Large intestine (tissue), 3 donors: Measurements from ENCODE around the gene PKP4. TPM values are rescaled to one million over a fixed set of nuclear protein-coding genes. Genes with fewer than 3 reads are reported as not detected.

ENCODE experiments used
- DNase-seq, 2 donors: peaks; one replicate each; pipeline versions ENCODE4 v3.0.0 to v3.0.0-alpha.2; 2013
- H3K27ac ChIP-seq: one replicate; pipeline ENCODE4 v1.5.1; 2013; ENCODE audit warnings: low read length
- H3K27me3 ChIP-seq: 2 replicates; pipeline ENCODE4 v1.6.1; 2013; ENCODE audit warnings: low read length; ENCODE audit not compliant: control insufficient read depth, insufficient read depth
- H3K36me3 ChIP-seq: 2 replicates; pipeline ENCODE4 v1.6.1; 2013; ENCODE audit warnings: low read length; ENCODE audit not compliant: control insufficient read depth, insufficient read depth
- H3K4me1 ChIP-seq: one replicate; pipeline ENCODE4 v1.6.1; 2013; ENCODE audit warnings: low read length; ENCODE audit not compliant: control insufficient read depth, insufficient read depth
- H3K4me3 ChIP-seq: one replicate; pipeline ENCODE4 v1.5.1; 2013; ENCODE audit warnings: low read length
- H3K9me3 ChIP-seq: one replicate; pipeline ENCODE4 v1.6.1; 2013; ENCODE audit warnings: mild to moderate bottlenecking, low read depth, low read length, moderate library complexity; ENCODE audit not compliant: control insufficient read depth
- WGBS: methylation state at CpG from one replicate; pipeline ENCODE4 v1.1.5; 2013; ENCODE audit warnings: low lambda C conversion rate; ENCODE audit not compliant: insufficient coverage; 5-methylcytosine and 5-hydroxymethylcytosine counted together
- polyA plus RNA-seq: library from polyadenylated mRNA; unstranded; fragments of 120-200 nt; gene quantifications from one replicate; pipeline ENCODE4 v1.2.1, GENCODE V29; 2013

The PKP4 gene
- polyA plus RNA-seq, 1 donor = 56.1 TPM

DNA sequence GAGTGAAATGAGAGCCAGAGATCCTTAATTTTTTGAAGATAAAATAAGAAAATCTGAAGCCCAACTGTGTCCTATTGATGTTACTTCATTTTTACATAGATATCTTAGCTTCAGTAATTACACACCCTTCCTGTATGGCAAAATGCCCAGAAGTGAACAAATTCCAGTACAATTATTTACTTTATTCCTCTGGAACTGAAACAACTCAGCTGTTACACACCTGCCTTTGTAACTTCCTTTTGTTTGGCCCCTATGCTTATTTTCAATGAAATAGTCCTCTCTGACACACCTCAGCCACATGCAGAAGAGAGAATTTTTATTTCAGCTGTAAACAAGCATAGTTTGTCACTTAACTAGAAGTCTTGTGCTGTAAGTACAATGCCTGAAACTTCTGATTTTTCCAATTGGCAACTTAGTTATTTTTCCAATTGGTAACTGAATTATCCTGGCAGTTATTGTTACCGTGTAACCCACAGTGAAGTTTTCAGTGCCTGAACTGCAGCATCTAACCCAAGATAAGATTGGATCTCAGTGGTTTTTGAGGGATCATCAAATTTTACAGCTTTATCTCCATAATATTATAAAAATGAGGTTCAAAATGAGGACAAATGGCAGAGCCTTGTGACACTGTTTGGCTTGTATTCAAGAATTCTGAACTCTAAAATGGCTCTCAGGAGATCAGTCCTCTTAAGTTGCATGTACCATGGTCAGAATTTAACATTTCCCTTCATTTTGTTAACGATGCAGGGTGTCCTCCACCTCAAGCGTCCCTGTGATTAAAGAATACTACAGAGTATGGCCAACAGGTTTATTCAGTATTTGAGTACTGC, 82.6 kb downstream of the PKP4 start:
- peak overlapping the region; percentile 73 for H3K27ac ChIP-seq
- peaks cover 13% of the 10 kb centered on the region for H3K4me1 ChIP-seq
- H3K4me3 ChIP-seq = no peak overlapping the region
- H3K27me3 ChIP-seq = no peaks in the 10 kb centered on the region
- peaks cover 7% of the 10 kb centered on the region for H3K36me3 ChIP-seq
- peak; percentile 67 to 92 for DNase-seq
- WGBS = 100% methylated on average over 1 of the region's 3 CpGs
- no peaks in the 10 kb centered on the region for H3K9me3 ChIP-seq

DNA sequence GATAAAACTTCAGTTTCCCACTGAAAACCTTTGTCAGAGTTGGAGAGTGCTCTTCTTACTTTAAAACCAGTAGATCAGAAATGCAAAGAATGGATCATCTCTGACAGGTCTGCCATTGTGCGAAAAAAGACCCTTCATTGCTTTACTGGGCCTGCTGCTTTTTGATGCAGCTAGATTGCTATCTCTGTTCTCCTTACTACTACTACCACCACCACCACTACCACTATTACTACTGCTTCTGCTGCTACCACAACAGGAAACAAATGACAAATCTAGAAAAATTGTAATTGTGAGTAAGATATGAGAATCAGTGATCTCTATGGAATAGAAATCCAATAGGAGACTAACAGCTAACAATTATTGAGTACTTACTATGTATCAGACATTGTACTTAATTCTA, 85.8 kb downstream of the PKP4 start:
- Histone ChIP-seq H3K36me3 (no peaks in the 10 kb centered on the region), H3K27me3 (no peaks in the 10 kb centered on the region), H3K9me3 (no peaks in the 10 kb centered on the region), H3K4me3 (no peak overlapping the region), H3K4me1 (peaks cover 25% of the 10 kb centered on the region), H3K27ac (no peak overlapping the region)
- 80% methylated on average over 1 of the region's 1 CpG for WGBS
- no peak for DNase-seq

DNA sequence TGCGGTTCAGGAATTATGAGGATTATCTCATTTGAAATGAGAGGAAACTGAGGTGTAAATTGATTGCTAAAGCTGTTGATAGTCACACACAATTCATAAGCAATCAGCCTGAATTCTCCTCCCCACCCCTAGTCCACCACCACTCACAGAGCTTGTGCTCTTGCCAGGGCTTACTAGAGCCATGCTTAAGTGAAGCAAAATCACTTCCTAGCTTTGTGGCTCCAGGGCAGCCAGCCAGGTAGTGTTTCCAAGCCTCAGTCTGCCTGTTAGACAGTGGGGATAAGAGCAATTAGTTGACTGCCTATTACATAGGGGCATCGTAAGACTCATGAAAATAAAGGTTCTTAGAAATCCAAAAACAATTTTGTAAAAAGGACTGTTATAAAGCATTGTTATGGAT, 87.2 kb downstream of the PKP4 start:
- Histone ChIP-seq H3K36me3 (peaks cover 8% of the 10 kb centered on the region), H3K27me3 (no peaks in the 10 kb centered on the region), H3K27ac (no peak overlapping the region), H3K4me3 (no peak overlapping the region), H3K9me3 (no peaks in the 10 kb centered on the region), H3K4me1 (peaks cover 21% of the 10 kb centered on the region)
- 100% methylated on average over 1 of the region's 2 CpGs for WGBS
- DNase-seq = no peak

DNA sequence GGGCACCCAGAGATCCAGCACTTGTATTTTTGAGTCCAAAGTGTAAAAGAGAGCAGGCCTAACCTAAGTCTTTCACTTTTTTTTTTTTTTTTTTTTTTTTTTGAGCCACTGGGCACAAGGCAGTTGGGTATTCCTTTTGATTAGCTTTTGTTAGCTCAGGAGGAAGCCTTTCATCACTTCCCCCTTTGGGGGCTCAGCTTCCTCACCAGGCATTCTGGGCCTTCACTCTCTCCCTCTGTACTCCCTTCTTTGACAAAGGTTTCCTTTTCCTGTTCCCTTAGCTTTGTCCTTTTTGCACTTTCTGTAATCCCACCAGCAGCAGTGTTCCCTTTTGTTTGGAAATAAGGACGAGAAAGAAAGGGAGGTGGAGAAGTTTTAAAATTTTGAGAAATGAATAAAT, 88.2 kb downstream of the PKP4 start:
- 20% methylated on average over 1 of the region's 1 CpG for WGBS
- Histone ChIP-seq H3K9me3 (no peaks in the 10 kb centered on the region), H3K4me3 (no peak overlapping the region), H3K27me3 (no peaks in the 10 kb centered on the region), H3K27ac (no peak overlapping the region), H3K4me1 (peaks cover 13% of the 10 kb centered on the region), H3K36me3 (peaks cover 9% of the 10 kb centered on the region)
- DNase-seq = peak in 1 of 2 donors; percentile 34

DNA sequence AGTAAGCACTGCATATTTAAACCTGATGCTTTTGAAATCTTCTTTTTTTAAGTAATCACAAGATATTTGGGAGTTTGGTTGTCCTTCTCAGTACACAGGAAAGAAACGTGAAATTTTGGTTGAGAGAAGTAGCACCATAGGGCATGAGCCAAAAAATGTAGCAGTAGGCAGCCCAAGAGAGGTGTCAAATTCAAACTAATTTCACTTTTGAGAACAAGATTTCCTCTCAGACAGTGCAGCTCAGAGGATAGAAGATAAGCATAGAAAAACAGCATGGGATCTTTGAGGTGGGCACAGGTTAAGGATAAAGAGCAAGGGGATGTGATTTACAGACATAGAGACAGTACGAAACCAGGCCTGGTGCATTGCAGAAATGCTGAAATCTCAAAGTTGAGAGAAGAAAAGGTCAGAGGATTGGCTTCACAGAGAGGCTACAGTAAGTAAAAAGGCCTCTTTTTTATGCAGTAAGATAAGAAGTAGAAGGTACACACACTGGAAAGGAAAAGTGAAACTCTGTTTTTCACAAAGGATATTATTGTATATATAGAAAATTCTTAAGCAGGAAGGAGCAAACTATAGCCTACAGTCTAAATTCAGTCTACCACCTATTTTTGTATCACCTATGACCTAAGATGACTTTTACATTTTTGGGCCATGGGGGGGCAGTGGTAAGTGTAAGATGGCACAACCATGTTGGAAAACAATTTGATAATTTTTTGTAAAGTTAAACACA, 89.8 kb downstream of the PKP4 start:
- peak in 1 of 2 donors; percentile 61 for DNase-seq
- H3K36me3 ChIP-seq = peaks cover 9% of the 10 kb centered on the region
- H3K27me3 ChIP-seq = no peaks in the 10 kb centered on the region
- no peaks in the 10 kb centered on the region for H3K9me3 ChIP-seq
- WGBS = 20% methylated on average over 1 of the region's 2 CpGs
- no peak overlapping the region for H3K4me3 ChIP-seq
- H3K4me1 ChIP-seq = peaks cover 12% of the 10 kb centered on the region
- peak overlapping the region; percentile 34 for H3K27ac ChIP-seq

DNA sequence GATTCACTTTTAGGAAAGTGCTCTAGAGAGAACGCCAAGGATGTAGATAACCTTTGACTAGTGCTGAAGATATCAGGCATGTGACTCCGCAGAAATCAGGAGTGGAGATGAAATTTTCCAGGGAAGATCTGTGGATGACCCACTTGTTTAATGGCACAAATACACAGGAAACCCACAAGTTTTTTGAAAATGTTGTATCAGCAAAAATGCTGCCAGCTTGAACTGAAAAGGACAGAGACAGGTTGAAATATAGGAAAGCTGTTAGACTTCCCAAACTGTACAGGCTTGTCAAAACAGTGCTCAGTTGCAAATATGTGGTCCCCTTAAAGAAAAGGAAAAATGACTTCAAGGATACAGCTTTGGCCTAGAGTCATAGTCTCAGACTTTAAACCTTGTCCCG, 96.5 kb downstream of the PKP4 start:
- 100% methylated on average over 3 of the region's 3 CpGs for WGBS
- DNase-seq = no peak
- Histone ChIP-seq H3K9me3 (no peaks in the 10 kb centered on the region), H3K27ac (no peak overlapping the region), H3K4me1 (no peaks in the 10 kb centered on the region), H3K36me3 (peaks cover 8% of the 10 kb centered on the region), H3K27me3 (no peaks in the 10 kb centered on the region), H3K4me3 (no peak overlapping the region)

DNA sequence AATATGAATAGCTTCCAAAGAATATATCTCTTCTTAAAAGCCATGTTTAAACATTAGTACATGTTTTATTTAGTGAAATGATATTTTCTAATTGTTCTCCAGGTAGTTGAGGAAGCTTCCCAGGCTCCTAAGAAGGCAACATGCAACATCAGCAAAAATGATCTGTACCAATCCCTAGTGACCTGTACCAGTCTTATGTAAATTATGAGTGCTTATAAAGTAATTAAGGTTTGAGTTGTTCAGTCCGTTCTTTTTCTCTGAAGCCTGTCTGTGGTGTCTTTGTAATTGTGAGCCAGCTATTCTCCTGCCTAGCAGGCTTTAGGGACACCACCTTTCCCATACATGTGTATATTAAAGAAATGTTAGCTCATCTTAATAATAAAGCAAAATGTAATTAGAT, 98.2 kb downstream of the PKP4 start:
- Histone ChIP-seq H3K27me3 (no peaks in the 10 kb centered on the region), H3K4me3 (no peak overlapping the region), H3K9me3 (no peaks in the 10 kb centered on the region), H3K4me1 (no peaks in the 10 kb centered on the region), H3K36me3 (no peaks in the 10 kb centered on the region), H3K27ac (no peak overlapping the region)
- WGBS = no CpG with 5 or more reads among the region's 1 CpG
- no peak for DNase-seq

DNA sequence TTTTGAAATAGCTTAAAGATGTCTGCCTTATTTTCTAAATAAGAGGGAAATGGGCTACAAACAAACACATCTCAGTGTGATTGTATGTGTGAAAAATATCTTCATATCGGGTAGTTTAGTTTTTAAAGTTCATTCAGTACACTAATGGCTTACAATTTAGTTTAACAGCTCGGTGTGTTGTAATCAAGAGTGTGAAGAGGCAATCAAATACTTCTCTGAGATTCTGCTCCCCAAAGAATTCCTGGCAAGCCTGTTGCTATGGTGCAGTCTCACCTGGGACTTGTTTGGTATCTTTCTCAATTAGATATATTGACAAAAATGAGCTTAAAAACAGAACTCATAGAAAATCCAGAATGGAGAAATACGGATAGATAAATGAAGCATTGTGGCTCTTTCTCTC, 99.4 kb downstream of the PKP4 start:
- no peaks in the 10 kb centered on the region for H3K36me3 ChIP-seq
- no peak overlapping the region for H3K4me3 ChIP-seq
- no peaks in the 10 kb centered on the region for H3K9me3 ChIP-seq
- WGBS = 86% methylated on average over 2 of the region's 3 CpGs
- peaks cover 8% of the 10 kb centered on the region for H3K4me1 ChIP-seq
- no peak for DNase-seq
- no peak overlapping the region for H3K27ac ChIP-seq
- no peaks in the 10 kb centered on the region for H3K27me3 ChIP-seq

DNA sequence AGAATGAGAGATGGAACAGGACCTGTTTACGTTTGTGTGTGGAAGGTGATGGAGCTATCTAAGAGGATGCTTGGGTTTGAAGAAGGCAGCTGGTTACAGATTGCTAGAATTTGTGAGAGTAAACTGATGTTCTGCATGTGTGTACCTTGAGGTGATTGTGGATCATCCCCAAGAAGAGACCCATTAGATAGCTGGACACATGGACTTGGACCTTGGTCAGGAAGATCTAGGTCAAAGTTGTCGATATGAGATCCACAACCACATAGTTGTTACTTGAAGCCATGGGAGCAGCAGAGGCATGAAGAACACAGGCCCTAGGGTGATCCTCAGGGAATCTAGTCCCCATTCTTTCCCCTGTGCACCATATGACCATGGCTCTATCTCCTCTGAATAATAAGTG, 101.0 kb downstream of the PKP4 start:
- no peak for DNase-seq
- H3K27me3 ChIP-seq = no peaks in the 10 kb centered on the region
- WGBS = 100% methylated on average over 1 of the region's 2 CpGs

DNA sequence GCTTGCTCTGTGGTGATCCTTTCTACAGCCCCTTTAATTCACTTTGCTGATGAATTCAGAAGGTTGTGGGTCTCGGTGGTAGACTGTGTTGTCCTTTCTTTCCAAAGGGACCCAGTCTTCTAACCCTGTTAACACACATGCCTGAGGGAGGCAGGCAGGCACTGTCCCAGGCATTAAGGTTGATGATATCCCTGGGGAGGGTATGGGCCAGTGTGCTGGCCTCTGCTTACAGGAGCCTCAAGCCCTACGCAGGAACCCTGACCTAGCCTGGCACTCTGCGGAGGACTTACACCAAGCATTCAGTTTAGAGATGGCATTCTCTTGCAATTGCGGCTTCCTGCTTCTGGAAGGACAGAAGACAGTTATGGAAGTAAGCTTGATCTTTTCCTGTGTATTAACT, 102.5 kb downstream of the PKP4 start:
- DNase-seq = no peak
- Histone ChIP-seq H3K4me3 (no peak overlapping the region), H3K9me3 (no peaks in the 10 kb centered on the region), H3K4me1 (peaks cover 13% of the 10 kb centered on the region), H3K27me3 (no peaks in the 10 kb centered on the region), H3K36me3 (no peaks in the 10 kb centered on the region), H3K27ac (no peak overlapping the region)
- no CpG with 5 or more reads among the region's 4 CpGs for WGBS

More for the DNA sequence above, 101.0 kb downstream of the PKP4 start:
- H3K9me3 ChIP-seq = no peaks in the 10 kb centered on the region
- H3K4me1 ChIP-seq = peaks cover 13% of the 10 kb centered on the region
- H3K27ac ChIP-seq = no peak overlapping the region
- H3K4me3 ChIP-seq = no peak overlapping the region
- no peaks in the 10 kb centered on the region for H3K36me3 ChIP-seq
